GM10266 (cell line): ENCODE data around the gene GPC5.

Source experiments
- DNase-seq: peaks from one replicate; pipeline ENCODE4 v3.0.0; 2012; ENCODE audit errors: extremely low spot score
- TF ChIP-seq, protein P1 (sequence below): IDR thresholded peaks from 2 replicates; pipeline ENCODE4 v1.5.1; 2012; ENCODE audit warnings: mild to moderate bottlenecking, low read depth; ENCODE audit not compliant: control insufficient read depth, insufficient read depth; ENCODE audit errors: missing control alignments

GPC5 gene

DNA sequence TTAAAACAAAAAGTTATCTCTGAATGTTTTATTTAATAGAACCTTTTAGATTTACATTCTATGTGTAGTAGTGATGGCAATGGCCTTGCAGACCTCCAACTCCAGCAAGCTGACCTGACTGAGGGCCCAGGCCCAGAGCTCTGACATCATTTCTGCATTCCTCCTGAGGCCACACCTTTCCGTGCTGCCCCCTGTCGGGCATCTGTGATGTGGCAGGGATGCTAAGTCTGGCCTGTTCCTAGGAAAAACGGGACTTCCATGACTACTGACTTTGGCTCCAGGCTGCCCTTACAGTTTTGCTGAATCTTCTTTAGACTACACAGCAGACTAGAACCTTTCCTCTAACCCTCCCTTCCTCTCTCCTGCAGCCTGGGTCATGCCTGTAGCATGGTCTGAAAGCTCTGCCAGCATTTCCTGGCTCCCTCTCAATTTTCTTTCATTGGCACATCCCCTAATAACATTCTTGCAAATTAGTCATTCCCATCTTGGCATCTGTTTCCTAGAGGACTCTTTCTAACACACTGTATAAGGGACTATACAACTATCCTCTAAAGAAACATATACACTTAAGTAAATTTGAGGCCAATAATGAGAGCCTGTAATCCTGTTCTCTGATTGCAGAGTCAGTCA, 249.1 kb downstream of the GPC5 start:
- TF ChIP-seq, protein P1, sequence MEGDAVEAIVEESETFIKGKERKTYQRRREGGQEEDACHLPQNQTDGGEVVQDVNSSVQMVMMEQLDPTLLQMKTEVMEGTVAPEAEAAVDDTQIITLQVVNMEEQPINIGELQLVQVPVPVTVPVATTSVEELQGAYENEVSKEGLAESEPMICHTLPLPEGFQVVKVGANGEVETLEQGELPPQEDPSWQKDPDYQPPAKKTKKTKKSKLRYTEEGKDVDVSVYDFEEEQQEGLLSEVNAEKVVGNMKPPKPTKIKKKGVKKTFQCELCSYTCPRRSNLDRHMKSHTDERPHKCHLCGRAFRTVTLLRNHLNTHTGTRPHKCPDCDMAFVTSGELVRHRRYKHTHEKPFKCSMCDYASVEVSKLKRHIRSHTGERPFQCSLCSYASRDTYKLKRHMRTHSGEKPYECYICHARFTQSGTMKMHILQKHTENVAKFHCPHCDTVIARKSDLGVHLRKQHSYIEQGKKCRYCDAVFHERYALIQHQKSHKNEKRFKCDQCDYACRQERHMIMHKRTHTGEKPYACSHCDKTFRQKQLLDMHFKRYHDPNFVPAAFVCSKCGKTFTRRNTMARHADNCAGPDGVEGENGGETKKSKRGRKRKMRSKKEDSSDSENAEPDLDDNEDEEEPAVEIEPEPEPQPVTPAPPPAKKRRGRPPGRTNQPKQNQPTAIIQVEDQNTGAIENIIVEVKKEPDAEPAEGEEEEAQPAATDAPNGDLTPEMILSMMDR = peak; percentile 55
- peak; percentile 7 for DNase-seq

DNA sequence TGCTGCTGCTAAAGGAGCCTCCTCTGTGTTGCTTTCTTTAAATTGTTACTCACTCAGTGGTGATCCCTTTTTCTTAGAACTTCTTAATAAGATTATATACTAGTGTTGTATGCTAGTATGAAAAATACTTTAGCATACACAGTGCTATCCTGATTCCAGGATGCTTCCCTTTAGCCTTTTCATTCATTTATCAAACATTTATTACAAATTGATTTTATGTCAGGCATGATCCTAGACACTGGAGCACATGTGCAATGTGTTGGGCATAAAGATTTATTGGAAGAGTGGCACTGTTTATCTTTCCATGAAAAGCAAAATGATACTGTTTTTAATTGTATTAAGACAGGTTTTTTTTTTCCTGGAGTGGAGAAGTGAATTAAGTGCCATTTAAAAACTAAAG, 249.6 kb downstream of the GPC5 start:
- DNase-seq = no peak
- TF ChIP-seq, protein P1 = no peak

DNA sequence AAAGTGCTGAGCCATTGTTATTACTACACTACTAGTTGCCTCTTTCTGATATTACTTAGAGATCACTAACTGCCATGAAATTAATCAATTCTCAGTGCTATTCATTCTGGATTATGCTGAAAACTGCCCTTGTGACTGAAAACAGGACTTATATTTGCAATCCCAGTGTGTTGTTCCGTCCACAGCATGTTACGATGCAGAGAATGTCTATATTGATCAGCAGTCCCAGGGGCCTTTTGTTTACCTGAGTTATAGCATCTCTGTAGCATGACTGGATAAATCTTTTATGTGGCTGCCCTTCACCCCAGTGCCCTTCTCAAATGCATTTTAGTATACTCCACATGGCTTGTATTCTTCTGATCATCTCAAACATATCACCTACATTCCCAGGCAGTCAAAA, 251.0 kb downstream of the GPC5 start:
- TF ChIP-seq, protein P1 = no peak

DNA sequence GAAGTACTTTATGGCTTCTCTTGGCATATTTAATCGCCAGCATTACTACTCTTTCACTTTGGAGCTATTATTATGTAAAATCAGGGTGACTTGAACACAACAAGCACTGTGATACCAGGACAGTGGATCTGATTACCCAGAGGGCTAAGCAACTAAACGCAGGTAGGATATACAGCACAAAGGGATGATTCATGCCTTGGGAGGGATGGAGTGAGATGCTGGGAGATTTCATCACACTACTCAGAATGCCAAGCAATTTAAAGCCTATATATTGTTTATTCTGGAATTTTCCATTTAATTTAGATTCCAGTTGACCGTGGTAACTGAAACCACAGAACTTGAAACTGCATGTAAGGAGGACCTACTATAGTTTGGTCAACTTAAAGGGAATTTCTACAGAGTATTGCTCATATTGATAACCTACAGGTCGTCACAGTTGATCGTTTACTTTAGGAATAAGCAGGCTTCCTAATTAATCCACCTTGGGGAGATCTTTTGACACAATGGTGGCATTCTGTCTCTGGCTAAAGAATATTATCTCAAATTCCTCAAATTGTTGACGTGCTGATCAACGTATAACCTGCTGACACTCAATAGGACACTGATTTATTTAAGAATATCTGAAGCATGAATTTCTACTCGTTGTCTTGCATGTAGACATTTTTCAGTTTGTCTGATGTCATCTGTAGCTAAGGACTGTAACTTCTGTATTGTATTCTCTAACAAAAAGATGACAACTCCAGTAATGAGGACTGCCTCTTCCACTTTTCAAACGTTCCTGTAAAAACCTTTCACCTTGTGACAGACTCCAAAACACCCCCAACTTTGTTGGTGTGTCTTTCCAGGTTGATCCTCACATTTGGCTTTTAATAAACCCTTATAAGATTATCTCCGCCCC, 254.2 kb downstream of the GPC5 start:
- TF ChIP-seq, protein P1 = no peak
- no peak for DNase-seq

More for the DNA sequence above, 251.0 kb downstream of the GPC5 start:
- DNase-seq = no peak

DNA sequence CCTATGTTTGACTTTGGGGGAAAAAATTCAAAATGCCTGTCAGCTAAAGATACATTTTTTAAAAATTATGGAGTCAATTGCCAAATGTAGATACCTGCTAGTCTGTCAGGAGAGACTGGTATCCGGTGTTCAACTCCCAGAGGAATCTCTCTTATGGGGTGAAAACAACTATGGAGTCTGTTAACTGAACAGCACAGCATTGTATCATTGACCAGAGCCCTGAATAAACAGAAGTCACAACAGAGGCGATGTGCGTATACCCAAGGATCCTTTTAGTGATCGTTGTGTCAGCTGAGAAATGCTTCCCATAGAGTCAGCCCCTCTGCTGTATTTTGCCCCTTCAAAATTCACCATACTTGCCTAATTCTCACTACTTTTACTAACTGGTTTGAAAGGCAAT, 257.3 kb downstream of the GPC5 start:
- DNase-seq = no peak
- TF ChIP-seq, protein P1 = no peak

DNA sequence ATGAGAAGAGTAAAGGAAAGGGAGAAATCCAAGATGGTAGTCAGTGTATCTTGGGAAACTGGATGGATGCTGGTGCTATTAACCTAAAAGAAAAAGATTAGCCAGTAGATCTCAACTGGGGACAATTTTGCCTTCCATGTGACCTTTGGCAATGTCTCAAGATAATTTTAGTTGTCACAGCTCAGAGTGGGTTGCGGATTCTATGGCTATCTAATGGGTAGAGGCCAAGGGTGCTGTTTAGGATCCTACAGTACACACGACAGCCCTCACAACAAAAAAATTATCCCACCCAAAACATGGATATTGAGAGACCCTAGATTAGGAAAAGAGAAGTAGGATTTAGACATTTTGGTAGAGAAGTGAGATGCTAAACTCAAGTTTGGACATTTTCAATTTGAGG, 258.9 kb downstream of the GPC5 start:
- TF ChIP-seq, protein P1 = no peak
- no peak for DNase-seq

DNA sequence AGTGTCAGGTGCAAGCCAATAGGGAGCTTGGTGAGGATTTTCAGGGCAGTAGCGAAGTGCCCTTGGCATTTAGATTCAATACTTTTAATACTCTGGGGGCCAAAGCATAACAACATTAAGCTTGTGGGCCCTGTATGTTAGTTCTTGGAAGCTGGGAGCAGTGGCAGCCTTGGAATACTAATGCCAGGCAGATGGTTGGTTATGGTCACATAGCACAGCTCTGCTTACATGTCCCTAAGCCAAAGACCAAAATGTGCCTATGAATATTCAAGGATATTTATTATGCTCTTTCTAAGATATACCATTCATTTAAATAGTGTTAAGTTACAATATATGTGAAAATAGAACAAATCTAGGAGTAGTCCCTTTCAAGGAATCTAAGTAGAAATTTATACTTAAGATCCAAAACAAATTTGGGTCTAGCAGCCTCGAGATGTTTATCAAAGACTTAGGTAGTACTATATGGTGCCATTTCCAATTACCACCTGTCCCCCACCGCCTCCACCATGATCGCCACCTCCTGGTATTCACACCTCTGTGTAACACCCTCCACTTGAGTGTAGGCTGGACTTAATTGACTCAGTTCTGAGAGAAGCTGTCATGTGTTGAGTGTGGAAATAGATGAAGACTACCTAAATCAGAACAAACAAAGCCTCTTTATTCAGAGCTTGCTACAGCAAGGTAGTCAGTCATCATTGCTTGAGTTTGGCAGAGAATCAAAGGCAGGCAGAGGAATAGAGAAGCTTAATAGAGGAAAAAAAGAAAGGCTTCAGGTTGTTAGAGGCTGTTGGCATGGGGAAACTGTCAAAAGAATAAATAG, 261.0 kb downstream of the GPC5 start:
- no peak for DNase-seq
- TF ChIP-seq, protein P1 = no peak
